Keratinocyte (primary cell): ENCODE measurements around the gene ANKRD17.

ENCODE experiments used
- CTCF ChIP-seq, 3 experiments: IDR thresholded peaks in 1 of 3; conservative IDR thresholded peaks in 1 of 3; optimal IDR thresholded peaks in 1 of 3; 2 replicates in 2 of 3; 3 replicates in 1 of 3; pipeline versions ENCODE3 to v1.5.1; 2011; ENCODE audit warnings: low read length in 3 of 3, mild to moderate bottlenecking in 3 of 3, moderate library complexity in 2 of 3, control low read depth in 1 of 3, inconsistent platforms in 1 of 3; ENCODE audit not compliant: insufficient read depth in 2 of 3; ENCODE audit errors: extremely low read depth in 1 of 3
- EZH2 ChIP-seq: IDR thresholded peaks from one replicate; pipeline ENCODE4 v1.6.1; 2012; ENCODE audit warnings: inconsistent platforms, mild to moderate bottlenecking, low read length, moderate library complexity

- TF ChIP-seq CTCF (optimal IDR thresholded peaks at IDR 0.05 in 1 of 3, IDR thresholded peaks at IDR 0.05 in 1 of 3, conservative IDR thresholded peaks at IDR 0.05 in 1 of 3; ENCODE audit: extremely low read depth in 1 of 3, insufficient read depth in 2 of 3, low read length in 3 of 3) (no peak), EZH2 (no peak)
Observed at GRCh38 chr4:73055241-73055897, 203.2 kb downstream of the ANKRD17 start.
